ENCODE data around the gene TRIM65. TPM values are rescaled to one million over a fixed set of nuclear protein-coding genes. Genes with fewer than 3 reads are reported as not detected.

Gene TRIM65
- total and polyA plus RNA-seq, 2 of the 13 experiments (the other 11 are each of a cell fraction or from before 2014, with no cell fraction given) = 10.3 to 22.4 TPM

- TF ChIP-seq, protein P1, sequence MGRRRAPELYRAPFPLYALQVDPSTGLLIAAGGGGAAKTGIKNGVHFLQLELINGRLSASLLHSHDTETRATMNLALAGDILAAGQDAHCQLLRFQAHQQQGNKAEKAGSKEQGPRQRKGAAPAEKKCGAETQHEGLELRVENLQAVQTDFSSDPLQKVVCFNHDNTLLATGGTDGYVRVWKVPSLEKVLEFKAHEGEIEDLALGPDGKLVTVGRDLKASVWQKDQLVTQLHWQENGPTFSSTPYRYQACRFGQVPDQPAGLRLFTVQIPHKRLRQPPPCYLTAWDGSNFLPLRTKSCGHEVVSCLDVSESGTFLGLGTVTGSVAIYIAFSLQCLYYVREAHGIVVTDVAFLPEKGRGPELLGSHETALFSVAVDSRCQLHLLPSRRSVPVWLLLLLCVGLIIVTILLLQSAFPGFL (CRISPR knock-in tag; IDR thresholded peaks at IDR 0.05) = no peak
- TF ChIP-seq, protein P2, sequence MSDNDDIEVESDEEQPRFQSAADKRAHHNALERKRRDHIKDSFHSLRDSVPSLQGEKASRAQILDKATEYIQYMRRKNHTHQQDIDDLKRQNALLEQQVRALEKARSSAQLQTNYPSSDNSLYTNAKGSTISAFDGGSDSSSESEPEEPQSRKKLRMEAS (IDR thresholded peaks at IDR 0.05) = peak; percentile 77; the same call in 1 of the 2 replicates
- TF ChIP-seq ADNP (CRISPR knock-in tag; IDR thresholded peaks at IDR 0.05) (0 out of 2 replicates have a peak, but pooled peaks have one; percentile 23), ZNF354B (CRISPR knock-in tag; IDR thresholded peaks at IDR 0.05) (peak; percentile 17; the same call in 1 of the 2 replicates), TRIM24 (CRISPR knock-in tag; IDR thresholded peaks at IDR 0.05) (no peak), ZNF562 (CRISPR knock-in tag; IDR thresholded peaks at IDR 0.05; ENCODE audit: borderline replicate concordance) (peak; percentile 67; the same call in 1 of the 2 replicates), NCOA2 (CRISPR knock-in tag; IDR thresholded peaks at IDR 0.05) (peak; percentile 47; the same call in 1 of the 2 replicates), ARID2 (CRISPR knock-in tag; IDR thresholded peaks at IDR 0.05; ENCODE audit: borderline replicate concordance) (0 out of 2 replicates have a peak, but pooled peaks have one; percentile 41), SP140L (CRISPR knock-in tag; IDR thresholded peaks at IDR 0.05; ENCODE audit: borderline replicate concordance) (no peak), MIER3 (CRISPR knock-in tag; IDR thresholded peaks at IDR 0.05; ENCODE audit: borderline replicate concordance) (no peak), MIER2 (CRISPR knock-in tag; IDR thresholded peaks at IDR 0.05) (no peak), CCDC6 (CRISPR knock-in tag; IDR thresholded peaks at IDR 0.05) (peak; percentile 92), FOXO4 (CRISPR knock-in tag; conservative IDR thresholded peaks at IDR 0.05) (no peak), ZNF432 (CRISPR knock-in tag; IDR thresholded peaks at IDR 0.05; ENCODE audit: borderline replicate concordance) (no peak), KDM5B (CRISPR knock-in tag; IDR thresholded peaks at IDR 0.05; ENCODE audit: borderline replicate concordance) (peak; percentile 64; the same call in 1 of the 2 replicates), ZNF552 (CRISPR knock-in tag; IDR thresholded peaks at IDR 0.05; ENCODE audit: borderline replicate concordance) (no peak; the same call in 1 of the 2 replicates), HMG20A (CRISPR knock-in tag; IDR thresholded peaks at IDR 0.05; ENCODE audit: borderline replicate concordance) (no peak), ZNF883 (CRISPR knock-in tag; IDR thresholded peaks at IDR 0.05; ENCODE audit: not compliant biosample characterization) (peak; percentile 77), ZNF749 (CRISPR knock-in tag; IDR thresholded peaks at IDR 0.05; ENCODE audit: borderline replicate concordance) (peak; percentile 12), TCF7L2 (IDR thresholded peaks at IDR 0.05; ENCODE audit: low read depth, low read length) (no peak), ZNF329 (CRISPR knock-in tag; IDR thresholded peaks at IDR 0.05; ENCODE audit: low read depth) (peak; percentile 90), ZNF7 (CRISPR knock-in tag; IDR thresholded peaks at IDR 0.05) (no peak), SNAPC2 (CRISPR knock-in tag; IDR thresholded peaks at IDR 0.05) (peak; percentile 55; the same call in 1 of the 2 replicates)
- TF ChIP-seq, protein P3, sequence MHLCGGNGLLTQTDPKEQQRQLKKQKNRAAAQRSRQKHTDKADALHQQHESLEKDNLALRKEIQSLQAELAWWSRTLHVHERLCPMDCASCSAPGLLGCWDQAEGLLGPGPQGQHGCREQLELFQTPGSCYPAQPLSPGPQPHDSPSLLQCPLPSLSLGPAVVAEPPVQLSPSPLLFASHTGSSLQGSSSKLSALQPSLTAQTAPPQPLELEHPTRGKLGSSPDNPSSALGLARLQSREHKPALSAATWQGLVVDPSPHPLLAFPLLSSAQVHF (CRISPR knock-in tag; IDR thresholded peaks at IDR 0.05) = peak; percentile 85; the same call in 1 of the 2 replicates
- TF ChIP-seq, protein P4, sequence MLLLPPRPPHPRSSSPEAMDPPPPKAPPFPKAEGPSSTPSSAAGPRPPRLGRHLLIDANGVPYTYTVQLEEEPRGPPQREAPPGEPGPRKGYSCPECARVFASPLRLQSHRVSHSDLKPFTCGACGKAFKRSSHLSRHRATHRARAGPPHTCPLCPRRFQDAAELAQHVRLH (CRISPR knock-in tag; IDR thresholded peaks at IDR 0.05; ENCODE audit: borderline replicate concordance, low read depth) = no peak
- TF ChIP-seq, protein P5, sequence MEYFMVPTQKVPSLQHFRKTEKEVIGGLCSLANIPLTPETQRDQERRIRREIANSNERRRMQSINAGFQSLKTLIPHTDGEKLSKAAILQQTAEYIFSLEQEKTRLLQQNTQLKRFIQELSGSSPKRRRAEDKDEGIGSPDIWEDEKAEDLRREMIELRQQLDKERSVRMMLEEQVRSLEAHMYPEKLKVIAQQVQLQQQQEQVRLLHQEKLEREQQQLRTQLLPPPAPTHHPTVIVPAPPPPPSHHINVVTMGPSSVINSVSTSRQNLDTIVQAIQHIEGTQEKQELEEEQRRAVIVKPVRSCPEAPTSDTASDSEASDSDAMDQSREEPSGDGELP (IDR thresholded peaks at IDR 0.05; ENCODE audit: borderline replicate concordance, low read depth) = 0 out of 2 replicates have a peak, but pooled peaks have one; percentile 20
Measured at GRCh38 chr17:75896415-75897159, at the start of gene TRIM65 (continued).

Measured in HepG2 (cell line).